Fibroblast of lung (primary cell): ENCODE measurements around the gene CDC42EP5. TPM values are rescaled to one million over a fixed set of nuclear protein-coding genes. Genes with fewer than 3 reads are reported as not detected.

Experiments used
- DNase-seq, 2 donors: peaks; one replicate each; pipeline versions ENCODE4 v3.0.0 to v3.0.0-alpha.2; 2010; ENCODE audit warnings: low read depth in 2 of 2
- H2AFZ ChIP-seq: 2 replicates; pipeline ENCODE4 v1.5.1; 2012; ENCODE audit warnings: low read length, control low read depth, inconsistent platforms
- H3K27ac ChIP-seq: 2 replicates; pipeline ENCODE4 v1.5.1; 2011; ENCODE audit warnings: low read length, control low read depth; ENCODE audit not compliant: insufficient read depth
- H3K27me3 ChIP-seq: 2 replicates; pipeline ENCODE4 v1.5.1; 2011; ENCODE audit warnings: mild to moderate bottlenecking, low read length; ENCODE audit not compliant: control insufficient read depth, insufficient read depth
- H3K36me3 ChIP-seq: 2 replicates; pipeline ENCODE4 v1.5.1; 2011; ENCODE audit warnings: low read length; ENCODE audit not compliant: control insufficient read depth, insufficient read depth
- H3K4me1 ChIP-seq: 2 replicates; pipeline ENCODE4 v1.5.1; 2011; ENCODE audit warnings: low read length; ENCODE audit not compliant: control insufficient read depth, insufficient read depth; ENCODE audit errors: extremely low read depth
- H3K4me2 ChIP-seq: 2 replicates; pipeline ENCODE4 v1.5.1; 2011; ENCODE audit warnings: low read length, control low read depth; ENCODE audit not compliant: insufficient read depth; ENCODE audit errors: extremely low read depth
- H3K4me3 ChIP-seq, 4 experiments: fragments of 200-600 bp in 1 of 4; sonication (generic) in 1 of 4; replicated peaks in 1 of 4; 2 replicates each; pipeline ENCODE4 v1.5.1; 2011 to 2016; ENCODE audit warnings: low read length in 4 of 4, low read depth in 3 of 4, mild to moderate bottlenecking in 3 of 4, control low read depth in 2 of 4, inconsistent platforms in 1 of 4, mixed read lengths in 1 of 4; ENCODE audit not compliant: insufficient read depth in 1 of 4; ENCODE audit errors: control extremely low read depth in 1 of 4
- H3K79me2 ChIP-seq: 2 replicates; pipeline ENCODE4 v1.5.1; 2012; ENCODE audit warnings: mild to moderate bottlenecking, low read length, inconsistent platforms; ENCODE audit not compliant: control insufficient read depth, insufficient read depth
- H3K9ac ChIP-seq: 2 replicates; pipeline ENCODE4 v1.5.1; 2011; ENCODE audit warnings: mild to moderate bottlenecking, low read length, control low read depth; ENCODE audit not compliant: insufficient read depth
- H3K9me3 ChIP-seq: 2 replicates; pipeline ENCODE4 v1.5.1; 2012; ENCODE audit warnings: low read depth, low read length; ENCODE audit not compliant: control insufficient read depth, insufficient read depth
- H4K20me1 ChIP-seq: 2 replicates; pipeline ENCODE4 v1.5.1; 2011; ENCODE audit warnings: low read length; ENCODE audit not compliant: control insufficient read depth, insufficient read depth; ENCODE audit errors: extremely low read depth
- CTCF ChIP-seq, 2 donors: IDR thresholded peaks in 1 of 2; conservative IDR thresholded peaks in 1 of 2; 1 replicate in 1 of 2; 2 replicates in 1 of 2; pipeline ENCODE4 v1.5.1; 2011 to 2012; ENCODE audit warnings: low read length in 2 of 2, control low read depth in 1 of 2, inconsistent platforms in 1 of 2, low read depth in 1 of 2, mild to moderate bottlenecking in 1 of 2
- EZH2 ChIP-seq: IDR thresholded peaks from 2 replicates; pipeline ENCODE4 v1.5.1; 2012; ENCODE audit warnings: low read length, control low read depth, mild to moderate bottlenecking; ENCODE audit errors: missing control alignments
- polyA plus RNA-seq, 2 donors: library from polyadenylated mRNA; depleted of rRNA in 1 of 2; stranded (reverse) in 1 of 2; unstranded in 1 of 2; fragments of >200 nt; gene quantifications; 2 replicates each; pipeline ENCODE4 v1.2.1, GENCODE V29; 2011 to 2012; ENCODE audit warnings: missing spikeins in 1 of 2
- total RNA-seq: library from RNA; depleted of rRNA; stranded (reverse); fragments of >200 nt; gene quantifications from 2 replicates; pipeline ENCODE4 v1.2.1, GENCODE V29; 2014

The CDC42EP5 gene
- total and polyA plus RNA-seq, 2 donors (not counting 1 experiment from before 2014, with no cell fraction given): 7.2 to 14.7 TPM

- Histone ChIP-seq H4K20me1 (no peaks in the 10 kb centered on the region), H3K4me3 (no peak overlapping the region), H3K4me1 (peaks cover 5% of the 10 kb centered on the region), H3K9ac (no peak overlapping the region), H2AFZ (no peak overlapping the region), H3K27me3 (no peaks in the 10 kb centered on the region), H3K79me2 (no peaks in the 10 kb centered on the region), H3K27ac (no peak overlapping the region), H3K9me3 (no peaks in the 10 kb centered on the region), H3K36me3 (no peaks in the 10 kb centered on the region), H3K4me2 (no peak overlapping the region)
- TF ChIP-seq EZH2: no peak
- no peak for TF ChIP-seq CTCF (conservative IDR thresholded peaks at IDR 0.05 in 1 of 2, IDR thresholded peaks at IDR 0.05 in 1 of 2; ENCODE audit: low read depth in 1 of 2, low read length in 2 of 2)
- DNase-seq: no peak
These were observed 2.6 kb upstream of the CDC42EP5 start for GRCh38 chr19:54475706-54476105.

- DNase-seq: no peak
- no peak overlapping the region for H2AFZ ChIP-seq
- peak overlapping the region in 2 of 4 experiments; percentile 69 to 72 for H3K4me3 ChIP-seq
- no peak overlapping the region for H3K27ac ChIP-seq
- no peaks in the 10 kb centered on the region for H3K27me3 ChIP-seq
- H3K36me3 ChIP-seq: no peaks in the 10 kb centered on the region
- no peak overlapping the region for H3K9ac ChIP-seq
- no peaks in the 10 kb centered on the region for H3K9me3 ChIP-seq
- TF ChIP-seq CTCF (conservative IDR thresholded peaks at IDR 0.05 in 1 of 2, IDR thresholded peaks at IDR 0.05 in 1 of 2; ENCODE audit: low read depth in 1 of 2, low read length in 2 of 2): no peak
- no peak for TF ChIP-seq EZH2
- no peaks in the 10 kb centered on the region for H3K79me2 ChIP-seq
- H3K4me1 ChIP-seq: peaks cover 5% of the 10 kb centered on the region
- no peaks in the 10 kb centered on the region for H4K20me1 ChIP-seq
- peak overlapping the region; percentile 75 for H3K4me2 ChIP-seq
These were observed 836 bp upstream of the CDC42EP5 start for GRCh38 chr19:54473892-54474372.

GRCh38 chr19:54470991-54471782, 1.9 kb downstream of the CDC42EP5 start:
- peaks cover 5% of the 10 kb centered on the region for H3K4me1 ChIP-seq
- no peak overlapping the region for H2AFZ ChIP-seq
- peak overlapping the region; percentile 40 for H3K4me2 ChIP-seq
- H3K9me3 ChIP-seq: no peaks in the 10 kb centered on the region
- H3K27me3 ChIP-seq: no peaks in the 10 kb centered on the region
- no peak for DNase-seq
- no peak for TF ChIP-seq CTCF (conservative IDR thresholded peaks at IDR 0.05 in 1 of 2, IDR thresholded peaks at IDR 0.05 in 1 of 2; ENCODE audit: low read depth in 1 of 2, low read length in 2 of 2)
- TF ChIP-seq EZH2: peak; percentile 31
- peak overlapping the region; percentile 1 to 69 (median 30) for H3K4me3 ChIP-seq
- no peaks in the 10 kb centered on the region for H3K36me3 ChIP-seq
- H3K27ac ChIP-seq: no peak overlapping the region
- H3K79me2 ChIP-seq: no peaks in the 10 kb centered on the region
- H4K20me1 ChIP-seq: no peaks in the 10 kb centered on the region
- H3K9ac ChIP-seq: peak overlapping the region; percentile 23
